Measurements from ENCODE around the gene CD109.

CD109 gene

GRCh38 chr6:73695619-73696421, at the start of gene CD109:
Gene CD109, plus strand, starts transcription at chr6:73696203. Its CDS starts 13 bp downstream, at chr6:73696216.
- peak; percentile 92 for DNase-seq
- in situ Hi-C loops (cut with HindIII; ENCODE audit: low pct_ligation_motif_present, low pct_unique_long_range_greater_than_20kb, low sequenced_read_pairs): no loop called here

- in situ Hi-C loops (cut with HindIII; ENCODE audit: low pct_ligation_motif_present, low pct_unique_long_range_greater_than_20kb, low sequenced_read_pairs): no loop called here
- no peak for DNase-seq
These were observed 47.8 kb upstream of the CD109 start for GRCh38 chr6:73648166-73648565.

GRCh38 chr6:73649783-73650182, 46.2 kb upstream of the CD109 start:
- no peak for DNase-seq
- in situ Hi-C loops (cut with HindIII; ENCODE audit: low pct_ligation_motif_present, low pct_unique_long_range_greater_than_20kb, low sequenced_read_pairs): no loop called here

GRCh38 chr6:73652637-73653570, 43.1 kb upstream of the CD109 start:
- in situ Hi-C loops (cut with HindIII; ENCODE audit: low pct_ligation_motif_present, low pct_unique_long_range_greater_than_20kb, low sequenced_read_pairs): no loop called here

GRCh38 chr6:73653571-73654424, 42.2 kb upstream of the CD109 start, which contains the start of gene SLC17A5:
Gene SLC17A5, minus strand, starts transcription at chr6:73653992. Its CDS starts 106 bp downstream, at chr6:73653886.
- in situ Hi-C loops (cut with HindIII; ENCODE audit: low pct_ligation_motif_present, low pct_unique_long_range_greater_than_20kb, low sequenced_read_pairs): no loop called here
- DNase-seq: peak; percentile 93

More at GRCh38 chr6:73652637-73653570, 43.1 kb upstream of the CD109 start:
- DNase-seq: peak; percentile 54

GRCh38 chr6:73655341-73655917, 40.6 kb upstream of the CD109 start:
- no peak for DNase-seq
- in situ Hi-C loops (cut with HindIII; ENCODE audit: low pct_ligation_motif_present, low pct_unique_long_range_greater_than_20kb, low sequenced_read_pairs): no loop called here

- in situ Hi-C loops (cut with HindIII; ENCODE audit: low pct_ligation_motif_present, low pct_unique_long_range_greater_than_20kb, low sequenced_read_pairs): no loop called here
- no peak for DNase-seq
These were observed 39.4 kb upstream of the CD109 start for GRCh38 chr6:73656531-73657145.

- DNase-seq: no peak
- in situ Hi-C loops (cut with HindIII; ENCODE audit: low pct_ligation_motif_present, low pct_unique_long_range_greater_than_20kb, low sequenced_read_pairs): no loop called here
These were observed 38.8 kb upstream of the CD109 start for GRCh38 chr6:73657201-73657600.

- in situ Hi-C loops (cut with HindIII; ENCODE audit: low pct_ligation_motif_present, low pct_unique_long_range_greater_than_20kb, low sequenced_read_pairs): no loop called here
- no peak for DNase-seq
These were observed 31.3 kb upstream of the CD109 start for GRCh38 chr6:73664701-73665100.

GRCh38 chr6:73665686-73666319, 30.2 kb upstream of the CD109 start:
- peak; percentile 24 for DNase-seq
- in situ Hi-C loops (cut with HindIII; ENCODE audit: low pct_ligation_motif_present, low pct_unique_long_range_greater_than_20kb, low sequenced_read_pairs): no loop called here

- DNase-seq: no peak
These were observed 29.6 kb upstream of the CD109 start for GRCh38 chr6:73666393-73666792.

GRCh38 chr6:73667798-73668197, 28.2 kb upstream of the CD109 start:
- in situ Hi-C loops (cut with HindIII; ENCODE audit: low pct_ligation_motif_present, low pct_unique_long_range_greater_than_20kb, low sequenced_read_pairs): no loop called here
- DNase-seq: no peak

More at GRCh38 chr6:73666393-73666792, 29.6 kb upstream of the CD109 start:
- in situ Hi-C loops (cut with HindIII; ENCODE audit: low pct_ligation_motif_present, low pct_unique_long_range_greater_than_20kb, low sequenced_read_pairs): no loop called here

- no peak for DNase-seq
- in situ Hi-C loops (cut with HindIII; ENCODE audit: low pct_ligation_motif_present, low pct_unique_long_range_greater_than_20kb, low sequenced_read_pairs): no loop called here
These were observed 27.0 kb upstream of the CD109 start for GRCh38 chr6:73669005-73669404.

GRCh38 chr6:73671911-73672685, 23.9 kb upstream of the CD109 start:
- DNase-seq: no peak
- in situ Hi-C loops (cut with HindIII; ENCODE audit: low pct_ligation_motif_present, low pct_unique_long_range_greater_than_20kb, low sequenced_read_pairs): no loop called here

GRCh38 chr6:73675466-73676098, 20.4 kb upstream of the CD109 start:
- DNase-seq: peak; percentile 84
- in situ Hi-C loops (cut with HindIII; ENCODE audit: low pct_ligation_motif_present, low pct_unique_long_range_greater_than_20kb, low sequenced_read_pairs): no loop called here

GRCh38 chr6:73679009-73679408, 17.0 kb upstream of the CD109 start:
- in situ Hi-C loops (cut with HindIII; ENCODE audit: low pct_ligation_motif_present, low pct_unique_long_range_greater_than_20kb, low sequenced_read_pairs): no loop called here
- DNase-seq: no peak

Measured in ACHN (cell line).